B cell (primary cell): ENCODE results near the gene CLASP1. TPM values are rescaled to one million over a fixed set of nuclear protein-coding genes. Genes with fewer than 3 reads are reported as not detected.

Source experiments
- ATAC-seq: fragments of 200-7000 bp; cut with Tn5 transposase; one replicate; pipeline ENCODE4 v1.10.0; 2021; ENCODE audit warnings: low read depth, mild to moderate bottlenecking, moderate number of reproducible peaks, moderate library complexity
- CTCF ChIA-PET: fragments of 350-600 bp; sonication (Branson Sonifier 250); formaldehyde crosslinking; loops from one replicate; lab custom pipeline; 2021; ENCODE audit warnings: antibody characterized with exemption, inconsistent platforms; lab: Charles Lee
- POLR2A ChIA-PET: fragments of 350-600 bp; sonication (Branson Sonifier 250); formaldehyde crosslinking; loops from one replicate; lab custom pipeline; 2021; ENCODE audit warnings: antibody characterized with exemption; lab: Charles Lee
- DNase-seq: peaks from one replicate; pipeline ENCODE4 v3.0.0; 2013
- H2AFZ ChIP-seq: 2 replicates; pipeline ENCODE4 v1.6.1; 2012; ENCODE audit warnings: mild to moderate bottlenecking, low read depth, low read length; ENCODE audit not compliant: insufficient read depth, poor library complexity, severe bottlenecking
- H3K27ac ChIP-seq, 2 donors: 1 replicate in 1 of 2; 2 replicates in 1 of 2; pipeline ENCODE4 v1.5.1; 2012 to 2013; ENCODE audit warnings: low read length in 2 of 2, mild to moderate bottlenecking in 2 of 2, moderate library complexity in 1 of 2
- H3K27me3 ChIP-seq, 4 experiments: fragments of 200-600 bp in 1 of 4; sonication (generic) in 1 of 4; replicated peaks in 1 of 4; 1 replicate in 2 of 4; 2 replicates in 2 of 4; pipeline versions ENCODE4 v1.6.1 to v1.7.0; 2013 to 2016; ENCODE audit warnings: low read length in 3 of 4, mild to moderate bottlenecking in 2 of 4, mixed read lengths in 1 of 4, moderate library complexity in 1 of 4; ENCODE audit not compliant: insufficient read depth in 4 of 4, control insufficient read depth in 3 of 4; ENCODE audit errors: control extremely low read depth in 1 of 4
- H3K36me3 ChIP-seq, 2 experiments: replicated peaks in 1 of 2; 1 replicate in 1 of 2; 2 replicates in 1 of 2; pipeline versions ENCODE4 v1.6.1 to v1.7.1; 2013; ENCODE audit warnings: low read length in 1 of 2; ENCODE audit not compliant: insufficient read depth in 2 of 2, control insufficient read depth in 1 of 2; ENCODE audit errors: control extremely low read depth in 1 of 2, extremely low read depth in 1 of 2
- H3K4me1 ChIP-seq, 2 donors: fragments of 200-600 bp in 1 of 2; sonication (generic) in 1 of 2; 1 replicate in 1 of 2; 2 replicates in 1 of 2; pipeline versions ENCODE4 v1.5.1 to v1.6.1; 2013 to 2017; ENCODE audit warnings: low read length in 2 of 2; ENCODE audit not compliant: control insufficient read depth in 2 of 2, insufficient read depth in 2 of 2
- H3K4me2 ChIP-seq: replicated peaks from 2 replicates; pipeline ENCODE3; 2012; ENCODE audit warnings: mild to moderate bottlenecking, low read depth, low read length; ENCODE audit not compliant: poor library complexity, severe bottlenecking
- H3K4me3 ChIP-seq, 5 experiments: fragments of 200-600 bp in 1 of 5; sonication (generic) in 1 of 5; 1 replicate in 3 of 5; 2 replicates in 2 of 5; pipeline versions ENCODE4 v1.5.1 to v1.7.0; 2011 to 2016; ENCODE audit warnings: low read length in 4 of 5, mild to moderate bottlenecking in 4 of 5, low read depth in 2 of 5, control low read depth in 1 of 5, moderate library complexity in 1 of 5; ENCODE audit not compliant: insufficient read depth in 1 of 5; ENCODE audit errors: control extremely low read depth in 1 of 5, extremely low read depth in 1 of 5
- H3K79me2 ChIP-seq: fragments of 200-600 bp; sonication (generic); one replicate; pipeline ENCODE4 v1.6.0; 2016; ENCODE audit warnings: low read length; ENCODE audit not compliant: control insufficient read depth, insufficient read depth
- H3K9ac ChIP-seq: fragments of 200-600 bp; sonication (generic); 2 replicates; pipeline ENCODE4 v1.6.1; 2017; ENCODE audit warnings: mild to moderate bottlenecking, low read length, moderate library complexity
- H3K9me3 ChIP-seq, 3 donors: one replicate each; pipeline versions ENCODE4 v1.6.1 to v1.7.1; 2013; ENCODE audit warnings: low read length in 2 of 3; ENCODE audit not compliant: control insufficient read depth in 2 of 3, insufficient read depth in 1 of 3; ENCODE audit errors: control extremely low read depth in 1 of 3
- H4K20me1 ChIP-seq: 2 replicates; pipeline ENCODE4 v1.6.0; 2012; ENCODE audit warnings: mild to moderate bottlenecking, low read length; ENCODE audit not compliant: insufficient read depth, control insufficient read depth, poor library complexity, severe bottlenecking
- H3K27ac Mint-ChIP-seq: one replicate; pipeline ENCODE4 v1.8.0; 2021; ENCODE audit warnings: mixed read lengths
- H3K27me3 Mint-ChIP-seq: one replicate; pipeline ENCODE4 v1.8.0; 2021; ENCODE audit warnings: mixed read lengths
- H3K4me1 Mint-ChIP-seq: one replicate; pipeline ENCODE4 v1.8.0; 2021; ENCODE audit warnings: mixed read lengths
- H3K4me3 Mint-ChIP-seq: one replicate; pipeline ENCODE4 v1.8.0; 2021; ENCODE audit warnings: mixed read lengths
- H3K9me3 Mint-ChIP-seq: one replicate; pipeline ENCODE4 v1.8.0; 2022; ENCODE audit warnings: mixed read lengths; ENCODE audit not compliant: insufficient read depth
- CTCF ChIP-seq: fragments of 200-600 bp; IDR thresholded peaks from one replicate; pipeline ENCODE4 v1.8.0; 2022; ENCODE audit warnings: antibody characterized with exemption, mild to moderate bottlenecking
- EZH2 ChIP-seq: IDR thresholded peaks from 2 replicates; pipeline ENCODE4 v1.6.1; 2012; ENCODE audit warnings: borderline replicate concordance, low read depth, mild to moderate bottlenecking, moderate library complexity, low read length; ENCODE audit not compliant: insufficient read depth, poor library complexity, severe bottlenecking
- WGBS: methylation state at CpG from one replicate; pipeline ENCODE4 v1.1.5; 2013; ENCODE audit warnings: missing lambda C conversion rate; ENCODE audit not compliant: insufficient coverage; 5-methylcytosine and 5-hydroxymethylcytosine counted together
- intact Hi-C: fragments of 100-400 bp; cut with micrococcal nuclease; formaldehyde crosslinking; loops from one replicate; pipeline ENCODE4 v1.10.0; 2022
- polyA plus RNA-seq: library from polyadenylated mRNA; depleted of rRNA; stranded (reverse); fragments of >200 nt; gene quantifications from 2 replicates; pipeline ENCODE4 v1.2.3, GENCODE V29; 2012
- total RNA-seq, 2 donors: library from RNA; stranded (reverse); fragments of 120-200 nt in 1 of 2; gene quantifications; 1 replicate in 1 of 2; 2 replicates in 1 of 2; pipeline versions ENCODE4 v1.2.3 to v1.2.4, GENCODE V29; 2013 to 2022

The CLASP1 gene
- total and polyA plus RNA-seq, 2 donors (not counting 1 experiment from before 2014, with no cell fraction given) = 8.7 to 88.0 TPM

DNA sequence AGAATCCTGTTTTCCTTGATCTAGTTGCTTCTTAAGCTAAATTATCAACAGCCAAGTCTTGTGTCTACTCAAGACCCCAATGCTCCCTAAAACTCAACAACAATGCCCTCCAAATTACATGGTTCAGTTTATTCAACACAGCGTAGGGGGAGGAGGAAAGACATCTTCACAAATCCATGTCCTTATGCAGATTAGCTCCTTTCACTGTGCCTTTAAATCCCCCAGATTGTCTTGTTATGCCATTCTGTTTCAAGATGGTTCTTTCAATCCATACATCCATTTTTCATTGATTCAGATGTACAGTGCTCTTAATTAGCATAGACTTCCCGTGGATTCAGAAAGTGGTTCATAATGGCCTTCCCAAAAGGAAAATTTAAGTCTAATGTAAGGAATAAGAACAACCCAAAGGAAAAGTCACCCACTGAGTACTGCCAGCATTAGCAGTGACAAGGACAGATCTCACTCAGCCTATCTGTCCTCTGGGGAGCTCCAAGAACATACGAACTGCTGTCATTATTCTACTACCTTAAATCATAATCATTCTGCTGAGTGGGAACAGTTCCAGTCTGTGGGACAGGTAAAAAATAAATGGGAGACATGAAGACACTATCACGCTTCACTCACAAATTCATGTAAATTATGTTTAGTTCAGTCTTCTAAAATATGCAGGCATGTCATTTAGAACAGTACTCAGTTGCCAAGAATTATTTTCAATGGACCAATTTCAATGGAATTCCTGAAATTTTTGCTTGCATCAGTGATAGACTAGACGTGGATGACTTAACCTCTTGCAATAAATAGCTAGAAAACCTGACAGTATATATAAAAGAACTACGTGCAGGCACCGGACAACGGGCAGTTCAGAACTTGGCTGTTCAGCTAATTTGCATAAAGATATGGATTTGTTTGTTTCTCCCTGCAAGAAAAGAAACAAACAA is 177.5 kb downstream of the CLASP1 start:
- Mint-ChIP-seq H3K27ac (no peak overlapping the region), H3K4me3 (no peak overlapping the region), H3K9me3 (no peaks in the 10 kb centered on the region), H3K4me1 (peaks cover under 1% of the 10 kb centered on the region), H3K27me3 (no peaks in the 10 kb centered on the region)
- Histone ChIP-seq H3K36me3 (peaks cover 12 to 30% of the 10 kb centered on the region in 2 experiments), H4K20me1 (no peaks in the 10 kb centered on the region), H3K4me2 (no peak overlapping the region), H2AFZ (no peak overlapping the region), H3K9me3 (no peaks in the 10 kb centered on the region), H3K79me2 (peaks cover 4% of the 10 kb centered on the region), H3K27ac (no peak overlapping the region), H3K4me1 (no peaks in the 10 kb centered on the region), H3K4me3 (no peak overlapping the region), H3K9ac (no peak overlapping the region), H3K27me3 (no peaks in the 10 kb centered on the region)
- intact Hi-C loops = no loop called here
- no peak for TF ChIP-seq EZH2
- TF ChIP-seq CTCF = no peak
- ATAC-seq (no peak), DNase-seq (no peak)
- no CpG with 5 or more reads among the region's 8 CpGs for WGBS
- CTCF ChIA-PET = no interaction called here
- POLR2A ChIA-PET = no interaction called here

GRCh38 chr2:121470917-121471316 is 178.3 kb downstream of the CLASP1 start:
- no peak overlapping the region for H2AFZ ChIP-seq
- H3K4me1 ChIP-seq = no peaks in the 10 kb centered on the region
- Mint-ChIP-seq H3K27me3 (no peaks in the 10 kb centered on the region), H3K9me3 (no peaks in the 10 kb centered on the region), H3K4me3 (no peak overlapping the region), H3K27ac (no peak overlapping the region), H3K4me1 (no peaks in the 10 kb centered on the region)
- no peak overlapping the region for H3K4me3 ChIP-seq
- H3K4me2 ChIP-seq = no peak overlapping the region
- H3K27me3 ChIP-seq = no peaks in the 10 kb centered on the region
- ATAC-seq (no peak), DNase-seq (no peak)
- H4K20me1 ChIP-seq = no peaks in the 10 kb centered on the region
- no peak overlapping the region for H3K27ac ChIP-seq
- H3K9me3 ChIP-seq = no peaks in the 10 kb centered on the region
- ChIA-PET POLR2A (no interaction called here), CTCF (no interaction called here)
- TF ChIP-seq EZH2 = no peak
- no peak for TF ChIP-seq CTCF
- H3K9ac ChIP-seq = no peak overlapping the region
- intact Hi-C loops = no loop called here
- 91% methylated on average over 2 of the region's 4 CpGs for WGBS
- no peaks in the 10 kb centered on the region for H3K79me2 ChIP-seq
- peaks cover 12 to 39% of the 10 kb centered on the region in 2 experiments for H3K36me3 ChIP-seq
